Measurements from ENCODE around the gene TMEM156. TPM values are rescaled to one million over a fixed set of nuclear protein-coding genes. Genes with fewer than 3 reads are reported as not detected.
A peak's percentile ranks its signal among the peaks of the same experiment; 100 is the strongest.

Gene TMEM156
- total and polyA plus RNA-seq, 12 donors, result 0.10 to 1.1 (median 0.13) TPM; not detected in 7

DNA sequence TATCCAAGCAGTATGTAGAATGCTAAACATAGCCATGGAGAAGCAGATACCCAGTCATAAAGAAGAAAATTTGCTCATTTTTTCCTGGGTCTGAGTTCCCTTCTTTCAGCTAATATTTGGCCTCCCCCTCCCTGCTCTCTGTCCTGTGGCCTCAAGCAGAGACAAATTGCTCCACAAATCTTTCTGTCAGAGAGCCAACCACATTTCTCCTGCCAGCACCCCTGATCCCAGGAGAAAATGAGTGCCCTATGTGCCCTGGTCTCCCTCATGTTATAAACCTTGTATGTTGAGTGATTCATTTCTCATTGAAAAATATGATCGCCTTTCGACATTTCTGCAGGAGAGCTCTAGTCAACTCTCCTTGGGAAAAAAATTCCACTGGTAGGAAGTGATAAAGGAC is 82.0 kb downstream of the TMEM156 start:
- TF ChIP-seq, protein P1, sequence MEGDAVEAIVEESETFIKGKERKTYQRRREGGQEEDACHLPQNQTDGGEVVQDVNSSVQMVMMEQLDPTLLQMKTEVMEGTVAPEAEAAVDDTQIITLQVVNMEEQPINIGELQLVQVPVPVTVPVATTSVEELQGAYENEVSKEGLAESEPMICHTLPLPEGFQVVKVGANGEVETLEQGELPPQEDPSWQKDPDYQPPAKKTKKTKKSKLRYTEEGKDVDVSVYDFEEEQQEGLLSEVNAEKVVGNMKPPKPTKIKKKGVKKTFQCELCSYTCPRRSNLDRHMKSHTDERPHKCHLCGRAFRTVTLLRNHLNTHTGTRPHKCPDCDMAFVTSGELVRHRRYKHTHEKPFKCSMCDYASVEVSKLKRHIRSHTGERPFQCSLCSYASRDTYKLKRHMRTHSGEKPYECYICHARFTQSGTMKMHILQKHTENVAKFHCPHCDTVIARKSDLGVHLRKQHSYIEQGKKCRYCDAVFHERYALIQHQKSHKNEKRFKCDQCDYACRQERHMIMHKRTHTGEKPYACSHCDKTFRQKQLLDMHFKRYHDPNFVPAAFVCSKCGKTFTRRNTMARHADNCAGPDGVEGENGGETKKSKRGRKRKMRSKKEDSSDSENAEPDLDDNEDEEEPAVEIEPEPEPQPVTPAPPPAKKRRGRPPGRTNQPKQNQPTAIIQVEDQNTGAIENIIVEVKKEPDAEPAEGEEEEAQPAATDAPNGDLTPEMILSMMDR (IDR thresholded peaks at IDR 0.05), result no peak
- H3K9me3 ChIP-seq, result no peaks in the 10 kb centered on the region
- 85 to 97% methylated on average over 2 of the region's 2 CpGs for WGBS, 2 donors
- H3K36me3 ChIP-seq, result peaks cover 0 to 11% (median 0%) of the 10 kb centered on the region in 9 donors
- ATAC-seq, result no peak
- peaks cover 0 to 19% (median 0%) of the 10 kb centered on the region in 9 donors for H3K4me1 ChIP-seq
- intact Hi-C loops (cut with DNase I), result no loop called here
- peaks cover 0 to 6% (median 0%) of the 10 kb centered on the region in 7 donors for H3K27me3 ChIP-seq
- no peak for DNase-seq
- H3K27ac ChIP-seq, result no peak overlapping the region
- no peak overlapping the region for H3K4me3 ChIP-seq

DNA sequence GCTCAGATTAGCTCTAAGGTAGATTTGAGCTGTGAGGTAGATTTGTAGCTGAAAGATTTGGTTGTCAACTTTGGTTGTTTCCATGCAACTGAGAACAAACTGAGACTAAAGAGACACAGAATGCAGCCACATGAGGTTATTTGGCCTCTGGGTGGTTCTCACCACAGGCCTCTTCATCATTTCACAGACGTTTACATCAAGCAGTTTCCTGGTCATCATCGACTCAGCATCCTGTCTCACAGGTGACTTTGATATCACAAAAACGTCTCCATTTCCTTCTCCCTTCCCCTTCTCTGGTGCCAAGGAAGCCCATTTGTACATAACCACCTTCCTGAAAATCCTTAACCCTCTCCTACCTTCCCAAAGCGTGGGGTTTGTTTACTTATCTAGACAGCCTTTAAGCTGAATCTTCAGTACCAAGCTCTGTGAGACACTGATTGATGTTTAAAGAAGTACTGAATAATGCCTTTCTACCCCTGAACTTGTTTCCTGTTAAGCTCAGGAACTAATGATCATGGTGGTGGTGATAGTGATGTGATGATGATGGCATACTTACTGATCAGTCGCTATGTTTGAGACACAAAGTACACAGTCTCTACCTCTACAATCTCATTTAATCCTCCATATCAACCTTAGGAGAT is 82.7 kb downstream of the TMEM156 start:
- 47 to 53% methylated on average over 5 of the region's 5 CpGs for WGBS, 2 donors
- peaks cover 0 to 19% (median 0%) of the 10 kb centered on the region in 9 donors for H3K4me1 ChIP-seq
- ATAC-seq, result no peak
- intact Hi-C loops (cut with DNase I), result no loop called here
- no peak overlapping the region for H3K27ac ChIP-seq
- H3K27me3 ChIP-seq, result no peaks in the 10 kb centered on the region
- H3K4me3 ChIP-seq, result no peak overlapping the region
- TF ChIP-seq, protein P1 (IDR thresholded peaks at IDR 0.05), result no peak
- peaks cover 0 to 17% (median 2%) of the 10 kb centered on the region in 9 donors for H3K36me3 ChIP-seq
- no peak for DNase-seq
- H3K9me3 ChIP-seq, result no peaks in the 10 kb centered on the region

DNA sequence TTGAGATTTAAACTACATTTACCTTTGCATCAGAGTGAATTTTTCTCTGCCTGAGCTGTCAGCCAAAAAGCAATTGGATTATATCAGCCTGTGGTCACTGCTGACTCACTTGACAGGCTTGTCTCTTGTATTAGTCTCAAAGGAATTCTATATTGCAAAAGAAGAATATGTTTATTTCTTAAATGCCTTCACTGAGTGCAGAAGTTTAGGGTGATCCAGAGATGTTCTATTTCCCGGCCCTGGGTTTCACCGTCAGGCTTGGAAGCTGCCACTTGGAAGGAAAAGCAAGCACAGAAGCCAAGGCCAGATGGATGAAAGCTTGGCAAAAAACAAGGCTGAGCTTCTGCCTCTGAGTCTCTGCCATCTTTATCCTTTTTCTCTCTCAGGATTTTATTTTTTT is 83.7 kb downstream of the TMEM156 start:
- peaks cover 0 to 27% (median 11%) of the 10 kb centered on the region in 9 donors for H3K36me3 ChIP-seq
- WGBS, 2 donors, result 45 to 66% methylated on average over 2 of the region's 2 CpGs
- H3K4me3 ChIP-seq, result no peak overlapping the region
- H3K4me1 ChIP-seq, result peaks cover 0 to 19% (median 0%) of the 10 kb centered on the region in 9 donors
- no peaks in the 10 kb centered on the region for H3K9me3 ChIP-seq
- no peak overlapping the region for H3K27ac ChIP-seq
- intact Hi-C loops (cut with DNase I), result no loop called here
- TF ChIP-seq, protein P1 (IDR thresholded peaks at IDR 0.05), result no peak
- H3K27me3 ChIP-seq, result no peaks in the 10 kb centered on the region
- ATAC-seq (peak in 7 of 8 donors; percentile 26 to 86 (median 55)), DNase-seq (peak in 1 of 2 donors; percentile 13)

DNA sequence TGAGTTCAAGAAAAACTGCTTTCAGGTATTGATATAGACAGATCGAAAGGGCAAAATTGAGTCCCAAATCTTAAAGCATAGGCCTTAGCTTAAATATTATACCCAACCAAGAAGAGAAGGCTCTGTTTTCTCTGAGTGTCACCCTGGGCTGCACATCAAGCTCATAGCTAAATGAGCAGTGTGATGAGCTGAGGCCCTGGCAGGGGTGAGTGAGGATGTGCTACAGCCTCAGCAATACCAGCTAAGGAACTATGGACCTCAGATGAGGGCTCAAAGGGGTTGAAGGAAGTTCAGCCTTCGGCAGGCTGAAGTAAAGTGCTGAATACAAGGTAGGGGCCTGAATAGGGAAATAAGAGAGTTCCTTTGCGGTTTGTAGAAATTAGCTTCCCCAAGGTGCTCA is 85.3 kb downstream of the TMEM156 start:
- peaks cover 0 to 24% (median 0%) of the 10 kb centered on the region in 9 donors for H3K4me1 ChIP-seq
- ATAC-seq (no peak), DNase-seq (no peak)
- intact Hi-C loops (cut with DNase I), result no loop called here
- peaks cover 0 to 43% (median 13%) of the 10 kb centered on the region in 9 donors for H3K36me3 ChIP-seq
- WGBS, 2 donors, result 86 to 91% methylated on average over 3 of the region's 3 CpGs
- H3K9me3 ChIP-seq, result no peaks in the 10 kb centered on the region
- TF ChIP-seq, protein P1 (IDR thresholded peaks at IDR 0.05), result no peak
- H3K4me3 ChIP-seq, result no peak overlapping the region
- no peak overlapping the region for H3K27ac ChIP-seq
- no peaks in the 10 kb centered on the region for H3K27me3 ChIP-seq
